Natural killer cell (primary cell): ENCODE measurements around the gene STX11. TPM values are rescaled to one million over a fixed set of nuclear protein-coding genes. Genes with fewer than 3 reads are reported as not detected.

Source experiments
- ATAC-seq, 3 donors: fragments of 150-1000 bp in 2 of 3; fragments of 200-7000 bp in 1 of 3; cut with Tn5 transposase; 1 replicate in 1 of 3; 2 replicates in 2 of 3; pipeline ENCODE4 v1.10.0; 2021; ENCODE audit warnings: mild to moderate bottlenecking in 2 of 3, moderate library complexity in 2 of 3
- DNase-seq, 2 donors: peaks; one replicate each; pipeline versions ENCODE4 v3.0.0 to v3.0.0-alpha.2; 2013 to 2021; ENCODE audit warnings: mixed read lengths in 1 of 2
- H3K27ac ChIP-seq: one replicate; pipeline ENCODE4 v1.5.1; 2013; ENCODE audit warnings: mild to moderate bottlenecking, low read length
- H3K27me3 ChIP-seq: one replicate; pipeline ENCODE4 v1.6.1; 2013; ENCODE audit warnings: low read length; ENCODE audit not compliant: control insufficient read depth, insufficient read depth
- H3K36me3 ChIP-seq: one replicate; pipeline ENCODE4 v1.6.1; 2013; ENCODE audit warnings: low read length; ENCODE audit not compliant: control insufficient read depth, insufficient read depth
- H3K4me1 ChIP-seq: one replicate; pipeline ENCODE4 v1.6.1; 2013; ENCODE audit warnings: low read length; ENCODE audit not compliant: control insufficient read depth, insufficient read depth
- H3K4me3 ChIP-seq: one replicate; pipeline ENCODE4 v1.5.1; 2013; ENCODE audit warnings: low read length
- H3K9me3 ChIP-seq: one replicate; pipeline ENCODE4 v1.6.1; 2013; ENCODE audit warnings: low read length; ENCODE audit not compliant: control insufficient read depth, insufficient read depth
- H3K27ac Mint-ChIP-seq, 2 donors: one replicate each; pipeline ENCODE4 v1.8.0; 2022; ENCODE audit warnings: mild to moderate bottlenecking in 2 of 2, mixed read lengths in 2 of 2, moderate library complexity in 1 of 2
- H3K27me3 Mint-ChIP-seq, 2 donors: one replicate each; pipeline ENCODE4 v1.8.0; 2022; ENCODE audit warnings: low read depth in 2 of 2, mixed read lengths in 2 of 2
- H3K36me3 Mint-ChIP-seq: one replicate; pipeline ENCODE4 v1.8.0; 2022; ENCODE audit warnings: mixed read lengths
- H3K4me1 Mint-ChIP-seq, 2 donors: one replicate each; pipeline ENCODE4 v1.8.0; 2022; ENCODE audit warnings: mixed read lengths in 2 of 2
- H3K4me3 Mint-ChIP-seq: one replicate; pipeline ENCODE4 v1.8.0; 2022; ENCODE audit warnings: mild to moderate bottlenecking, moderate library complexity, mixed read lengths
- H3K9me3 Mint-ChIP-seq, 2 donors: one replicate each; pipeline ENCODE4 v1.8.0; 2022; ENCODE audit warnings: mixed read lengths in 2 of 2
- WGBS: methylation state at CpG from one replicate; pipeline ENCODE4 v1.1.7; 2013; ENCODE audit warnings: missing lambda C conversion rate; ENCODE audit not compliant: insufficient coverage; 5-methylcytosine and 5-hydroxymethylcytosine counted together
- intact Hi-C: fragments of 100-400 bp; cut with micrococcal nuclease; formaldehyde crosslinking; loops from one replicate; pipeline ENCODE4 v1.14.2; 2022
- total RNA-seq, 4 donors: library from RNA; stranded (reverse); fragments of 120-200 nt in 1 of 4; gene quantifications; one replicate each; pipeline versions ENCODE4 v1.2.3 to v1.2.4, GENCODE V29; 2013 to 2022
- TF ChIP-seq, protein P1 (sequence below): fragments of 200-600 bp; IDR thresholded peaks from one replicate; pipeline ENCODE4 v1.8.0; 2022; ENCODE audit warnings: antibody characterized with exemption

Gene STX11
- total RNA-seq, 3 donors from 2014 or later (not counting 1 experiment from before 2014, with no cell fraction given), result 21.9 to 38.3 (median 34.2) TPM

DNA sequence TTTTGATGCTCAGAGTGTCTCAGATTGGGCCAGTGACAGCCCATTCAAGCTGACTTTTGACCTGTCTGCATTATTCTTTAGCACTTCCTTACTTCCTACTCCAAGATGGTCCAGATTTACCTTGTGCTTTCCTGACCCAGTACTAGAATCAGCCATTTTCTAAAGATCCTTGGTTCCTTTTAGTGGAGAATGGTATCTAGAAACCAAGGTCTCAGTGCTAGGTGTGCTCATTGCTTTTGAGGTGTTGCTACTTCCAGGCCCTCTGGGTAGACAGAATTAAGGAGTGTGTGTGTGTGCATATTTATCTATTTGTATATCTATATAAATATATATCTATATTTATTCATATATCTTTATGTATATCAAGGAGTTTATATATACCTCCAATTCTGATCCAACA, 67.5 kb downstream of the STX11 start:
- Mint-ChIP-seq H3K36me3 (no peaks in the 10 kb centered on the region), H3K9me3 (no peaks in the 10 kb centered on the region), H3K4me3 (peak overlapping the region; percentile 97), H3K27ac (peak overlapping the region; percentile 97 to 100), H3K4me1 (peaks cover 37 to 40% of the 10 kb centered on the region in 2 donors), H3K27me3 (peaks cover 0 to 8% of the 10 kb centered on the region in 2 donors)
- Histone ChIP-seq H3K9me3 (no peaks in the 10 kb centered on the region), H3K27me3 (no peaks in the 10 kb centered on the region), H3K36me3 (no peaks in the 10 kb centered on the region), H3K27ac (no peak overlapping the region), H3K4me3 (no peak overlapping the region), H3K4me1 (peaks cover 24% of the 10 kb centered on the region)
- DNase-seq, result peak in 1 of 2 donors; percentile 21
- ATAC-seq, result no peak
- intact Hi-C loops, result loop anchor here (2.0 to 5.0 kb wide), 3 partner anchors 125 to 275 kb away; no protein-coding TSS in a partner anchor
- TF ChIP-seq, protein P1, sequence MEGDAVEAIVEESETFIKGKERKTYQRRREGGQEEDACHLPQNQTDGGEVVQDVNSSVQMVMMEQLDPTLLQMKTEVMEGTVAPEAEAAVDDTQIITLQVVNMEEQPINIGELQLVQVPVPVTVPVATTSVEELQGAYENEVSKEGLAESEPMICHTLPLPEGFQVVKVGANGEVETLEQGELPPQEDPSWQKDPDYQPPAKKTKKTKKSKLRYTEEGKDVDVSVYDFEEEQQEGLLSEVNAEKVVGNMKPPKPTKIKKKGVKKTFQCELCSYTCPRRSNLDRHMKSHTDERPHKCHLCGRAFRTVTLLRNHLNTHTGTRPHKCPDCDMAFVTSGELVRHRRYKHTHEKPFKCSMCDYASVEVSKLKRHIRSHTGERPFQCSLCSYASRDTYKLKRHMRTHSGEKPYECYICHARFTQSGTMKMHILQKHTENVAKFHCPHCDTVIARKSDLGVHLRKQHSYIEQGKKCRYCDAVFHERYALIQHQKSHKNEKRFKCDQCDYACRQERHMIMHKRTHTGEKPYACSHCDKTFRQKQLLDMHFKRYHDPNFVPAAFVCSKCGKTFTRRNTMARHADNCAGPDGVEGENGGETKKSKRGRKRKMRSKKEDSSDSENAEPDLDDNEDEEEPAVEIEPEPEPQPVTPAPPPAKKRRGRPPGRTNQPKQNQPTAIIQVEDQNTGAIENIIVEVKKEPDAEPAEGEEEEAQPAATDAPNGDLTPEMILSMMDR, result no peak

DNA sequence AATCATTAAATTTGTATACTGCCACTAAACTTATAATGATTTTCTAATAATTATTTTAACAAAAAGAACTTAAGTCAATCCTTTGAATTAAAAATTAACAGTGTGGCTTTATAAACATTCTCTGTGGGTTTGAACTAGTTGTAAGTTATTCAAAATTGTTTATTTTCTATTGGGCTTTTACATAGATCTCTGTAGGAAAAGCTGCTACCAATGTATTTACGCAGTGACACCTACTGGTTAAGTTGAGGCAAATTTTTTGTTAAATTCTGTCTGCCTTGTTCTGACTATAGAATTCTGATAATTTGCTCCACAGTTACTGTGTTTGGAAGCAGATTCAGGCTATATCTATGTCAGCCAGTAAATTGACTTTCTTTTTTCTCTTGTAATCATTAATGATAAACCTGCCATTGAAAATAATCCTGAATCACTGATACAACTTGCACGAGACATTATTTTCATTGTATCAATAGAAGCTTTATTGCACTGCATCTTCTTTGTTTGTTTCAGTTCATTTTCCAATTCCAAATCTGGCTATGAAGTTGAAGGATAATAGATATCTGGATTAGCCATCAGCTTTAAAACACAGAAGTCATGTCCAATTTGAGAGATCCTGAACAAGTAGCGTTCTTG, 68.9 kb downstream of the STX11 start:
- peaks cover 37 to 40% of the 10 kb centered on the region in 2 donors for H3K4me1 Mint-ChIP-seq
- H3K9me3 Mint-ChIP-seq, result no peaks in the 10 kb centered on the region
- TF ChIP-seq, protein P1, result peak; percentile 77
- no peaks in the 10 kb centered on the region for H3K36me3 Mint-ChIP-seq
- Histone ChIP-seq H3K27ac (no peak overlapping the region), H3K4me3 (no peak overlapping the region), H3K9me3 (no peaks in the 10 kb centered on the region), H3K27me3 (no peaks in the 10 kb centered on the region), H3K4me1 (peaks cover 24% of the 10 kb centered on the region), H3K36me3 (no peaks in the 10 kb centered on the region)
- DNase-seq (peak in 1 of 2 donors; percentile 70), ATAC-seq (no peak)
- H3K27me3 Mint-ChIP-seq, result peaks cover 0 to 8% of the 10 kb centered on the region in 2 donors
- H3K27ac Mint-ChIP-seq, result no peak overlapping the region
- WGBS, result 57% methylated on average over 2 of the region's 3 CpGs
- intact Hi-C loops, result loop anchor here (1.0 to 5.0 kb wide), 4 partner anchors 114 to 276 kb away; no protein-coding TSS in a partner anchor
- no peak overlapping the region for H3K4me3 Mint-ChIP-seq

DNA sequence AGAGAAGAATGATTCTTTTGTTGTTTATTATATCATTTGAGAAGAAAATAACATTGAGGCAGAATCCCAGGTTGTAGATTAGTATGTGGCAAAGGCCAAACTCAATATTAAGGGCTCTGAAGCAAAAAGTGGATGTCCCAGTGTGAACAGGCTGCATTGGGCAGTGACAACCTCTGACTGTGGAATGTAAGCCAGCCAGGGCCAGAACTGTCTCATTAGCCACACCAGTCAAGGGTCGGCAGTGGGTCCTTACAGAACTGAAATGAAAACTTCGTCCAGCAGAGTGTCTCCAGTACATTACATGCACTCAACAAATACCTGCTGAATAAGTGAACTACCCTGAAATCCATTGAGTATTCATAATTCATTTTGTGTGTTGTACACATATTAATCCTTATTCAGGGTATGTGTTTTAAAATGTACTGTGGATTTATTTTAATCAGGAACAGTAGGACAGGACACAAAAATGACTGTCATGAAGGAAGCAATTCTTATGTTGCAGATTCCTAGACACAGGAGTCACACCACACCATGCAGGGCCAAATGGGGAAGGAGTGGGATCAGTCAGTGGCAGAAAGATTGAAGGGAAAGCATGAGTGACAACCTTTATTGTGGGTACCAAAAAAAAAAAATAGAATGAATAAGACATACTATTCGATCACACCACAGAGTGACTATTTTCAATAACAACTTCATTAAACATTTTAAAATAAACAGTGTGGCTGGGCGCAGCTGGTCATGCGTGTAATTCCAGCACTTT, 69.9 kb downstream of the STX11 start:
- WGBS, result 100% methylated on average over 5 of the region's 5 CpGs
- Mint-ChIP-seq H3K4me1 (peaks cover 32 to 35% of the 10 kb centered on the region in 2 donors), H3K27me3 (peaks cover 0 to 8% of the 10 kb centered on the region in 2 donors), H3K9me3 (no peaks in the 10 kb centered on the region), H3K27ac (no peak overlapping the region), H3K36me3 (no peaks in the 10 kb centered on the region), H3K4me3 (no peak overlapping the region)
- Histone ChIP-seq H3K36me3 (no peaks in the 10 kb centered on the region), H3K27ac (no peak overlapping the region), H3K9me3 (no peaks in the 10 kb centered on the region), H3K4me3 (no peak overlapping the region), H3K4me1 (peaks cover 18% of the 10 kb centered on the region), H3K27me3 (no peaks in the 10 kb centered on the region)
- TF ChIP-seq, protein P1, result no peak
- ATAC-seq, result no peak
- DNase-seq, result no peak
- intact Hi-C loops, result no loop called here
